ENCODE data around the gene CPA5. TPM values are rescaled to one million over a fixed set of nuclear protein-coding genes. Genes with fewer than 3 reads are reported as not detected.

CPA5 gene
- total and polyA plus RNA-seq, 10 of the 15 experiments (the other 5 are each of a cell fraction or from before 2014, with no cell fraction given): 0.06 to 0.52 (median 0.29) TPM; not detected in 2

DNA sequence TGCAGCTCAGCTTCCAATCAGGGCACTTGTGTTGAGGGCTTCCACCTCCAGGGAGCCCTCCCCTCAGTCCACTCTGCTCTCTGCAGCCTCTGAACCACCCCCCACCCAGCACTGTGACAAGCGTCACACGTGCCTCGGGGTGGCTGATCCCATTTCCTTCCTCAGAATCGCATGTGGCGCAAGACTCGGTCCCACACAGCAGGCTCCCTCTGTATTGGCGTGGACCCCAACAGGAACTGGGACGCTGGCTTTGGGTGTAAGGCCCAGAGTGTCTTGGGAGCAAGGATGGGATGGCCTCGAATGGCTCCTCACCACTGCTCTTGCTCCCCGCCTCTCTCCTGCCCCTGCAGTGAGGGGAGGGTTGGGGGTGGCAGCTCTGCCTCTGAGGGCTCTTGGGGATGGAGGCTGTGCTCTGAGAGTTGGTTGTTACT lies 39.8 kb downstream of the CPA5 start:
- no TSS peak for BruUV-seq (replicated peaks)

DNA sequence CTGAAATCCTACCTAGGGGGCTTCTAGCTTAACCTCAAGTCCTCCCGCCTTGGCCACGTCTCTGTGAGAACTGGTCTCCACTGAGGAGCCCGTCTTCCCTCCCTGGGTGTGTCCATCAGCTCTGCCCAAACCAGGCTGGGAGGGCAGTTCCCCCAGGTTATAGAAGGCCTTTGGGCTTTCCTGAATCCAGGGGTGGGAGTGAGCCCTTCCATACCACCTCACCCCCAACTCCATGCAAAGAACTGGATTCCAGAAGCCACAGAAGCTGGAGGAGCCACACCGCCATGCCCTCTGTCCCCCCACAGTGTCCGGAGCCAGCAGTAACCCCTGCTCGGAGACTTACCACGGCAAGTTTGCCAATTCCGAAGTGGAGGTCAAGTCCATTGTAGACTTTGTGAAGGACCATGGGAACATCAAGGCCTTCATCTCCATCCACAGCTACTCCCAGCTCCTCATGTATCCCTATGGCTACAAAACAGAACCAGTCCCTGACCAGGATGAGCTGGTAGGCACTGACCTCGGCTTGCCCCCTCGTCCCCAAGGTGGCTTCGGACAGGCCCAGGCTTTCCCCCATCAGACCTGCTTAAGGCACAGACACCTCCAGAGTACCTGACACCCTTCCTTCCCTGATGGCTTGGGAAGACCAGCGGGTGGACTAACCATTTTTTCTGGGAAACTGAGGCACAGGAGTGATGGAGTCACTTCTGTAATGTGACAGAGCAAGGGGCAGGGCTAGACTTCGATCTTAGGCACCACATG lies 40.4 kb downstream of the CPA5 start:
- Histone ChIP-seq H3K4me3 (no peak overlapping the region), H3K36me3 (ENCODE audit: control insufficient read depth in 2 of 2, insufficient read depth in 2 of 2, low read length in 1 of 2) (no peaks in the 10 kb centered on the region), H3K9me3 (replicated peaks; ENCODE audit: control insufficient read depth, insufficient read depth, low read length) (no peaks in the 10 kb centered on the region; the same call in 2 of the 3 replicates), H2AFZ (ENCODE audit: control insufficient read depth, low read depth, low read length) (no peak overlapping the region), H3K9ac (ENCODE audit: control insufficient read depth, insufficient read depth, low read length) (no peak overlapping the region), H4K20me1 (ENCODE audit: control insufficient read depth, insufficient read depth) (no peaks in the 10 kb centered on the region), H3K4me2 (ENCODE audit: control insufficient read depth, insufficient read depth) (no peak overlapping the region), H3K79me2 (ENCODE audit: control insufficient read depth, insufficient read depth, low read length) (no peaks in the 10 kb centered on the region), H3K27me3 (replicated peaks in 1 of 2; ENCODE audit: control insufficient read depth in 2 of 2, insufficient read depth in 2 of 2, low read length in 1 of 2) (no peaks in the 10 kb centered on the region), H3K27ac (ENCODE audit: control insufficient read depth, insufficient read depth) (no peak overlapping the region), H3K4me1 (ENCODE audit: control insufficient read depth, insufficient read depth, low read length) (no peaks in the 10 kb centered on the region)
- 60% methylated on average over 13 of the region's 13 CpGs for WGBS (ENCODE audit: insufficient coverage, insufficient replicate concordance, low lambda C conversion rate, missing lambda C conversion rate)
- BruUV-seq (replicated peaks): no TSS peak
- intact Hi-C loops (cut with micrococcal nuclease; ENCODE audit: unreplicated experiment): no loop called here
- POLR2A ChIA-PET: no interaction called here
- no peak for TF ChIP-seq MTA3 (IDR thresholded peaks at IDR 0.05; ENCODE audit: borderline replicate concordance, low read length)
- RAD21 ChIA-PET (ENCODE audit: unreplicated experiment): no interaction called here
- in situ Hi-C loops (cut with MboI): no loop called here
- CTCF ChIA-PET: no interaction called here
- FAIRE-seq (no peak), DNase-seq (ENCODE audit: low read depth, low spot score) (no peak), ATAC-seq (no peak)
- SMC1A ChIA-PET (ENCODE audit: uncharacterized antibody, unreplicated experiment): no interaction called here

More for the DNA sequence above, 39.8 kb downstream of the CPA5 start:
- RAD21 ChIA-PET (ENCODE audit: unreplicated experiment): no interaction called here
- H3K79me2 ChIP-seq (ENCODE audit: control insufficient read depth, insufficient read depth, low read length): no peaks in the 10 kb centered on the region
- FAIRE-seq (no peak), DNase-seq (ENCODE audit: low read depth, low spot score) (no peak), ATAC-seq (no peak)
- in situ Hi-C loops (cut with MboI): no loop called here
- H3K9me3 ChIP-seq (replicated peaks; ENCODE audit: control insufficient read depth, insufficient read depth, low read length): no peaks in the 10 kb centered on the region; the same call in 2 of the 3 replicates
- WGBS (ENCODE audit: insufficient coverage, insufficient replicate concordance, low lambda C conversion rate, missing lambda C conversion rate): 51% methylated on average over 10 of the region's 10 CpGs
- no peak overlapping the region for H2AFZ ChIP-seq (ENCODE audit: control insufficient read depth, low read depth, low read length)
- no peaks in the 10 kb centered on the region for H4K20me1 ChIP-seq (ENCODE audit: control insufficient read depth, insufficient read depth)
- H3K4me2 ChIP-seq (ENCODE audit: control insufficient read depth, insufficient read depth): no peak overlapping the region
- no peak overlapping the region for H3K9ac ChIP-seq (ENCODE audit: control insufficient read depth, insufficient read depth, low read length)
- no peak overlapping the region for H3K4me3 ChIP-seq
- no peaks in the 10 kb centered on the region for H3K4me1 ChIP-seq (ENCODE audit: control insufficient read depth, insufficient read depth, low read length)
- H3K36me3 ChIP-seq (ENCODE audit: control insufficient read depth in 2 of 2, insufficient read depth in 2 of 2, low read length in 1 of 2): no peaks in the 10 kb centered on the region
- intact Hi-C loops (cut with micrococcal nuclease; ENCODE audit: unreplicated experiment): no loop called here
- no peaks in the 10 kb centered on the region for H3K27me3 ChIP-seq (replicated peaks in 1 of 2; ENCODE audit: control insufficient read depth in 2 of 2, insufficient read depth in 2 of 2, low read length in 1 of 2)
- no peak overlapping the region for H3K27ac ChIP-seq (ENCODE audit: control insufficient read depth, insufficient read depth)
- SMC1A ChIA-PET (ENCODE audit: uncharacterized antibody, unreplicated experiment): no interaction called here
- TF ChIP-seq EP300 (IDR thresholded peaks at IDR 0.05; ENCODE audit: borderline replicate concordance in 1 of 2, control insufficient read depth in 1 of 2, low read depth in 2 of 2, low read length in 2 of 2) (no peak), HDAC2 (IDR thresholded peaks at IDR 0.05) (no peak), MTA2 (IDR thresholded peaks at IDR 0.05; ENCODE audit: low read depth) (no peak)
- CTCF ChIA-PET: no interaction called here
- POLR2A ChIA-PET: no interaction called here

All from GM12878 (cell line).